ENCODE data around the gene TRNP1.

The TRNP1 gene

GRCh38 chr1:27049607-27050006, 56.1 kb downstream of the TRNP1 start:
- DNase-seq (ENCODE audit: low spot score): no peak
- H3K27ac ChIP-seq: no peak overlapping the region
- no peak for TF ChIP-seq CTCF (IDR thresholded peaks at IDR 0.05)
- H3K4me3 ChIP-seq: no peak overlapping the region

All from coronary artery (tissue), 2 donors.